Endothelial cell of umbilical vein (primary cell): Measurements from ENCODE around the gene AJAP1. TPM values are rescaled to one million over a fixed set of nuclear protein-coding genes. Genes with fewer than 3 reads are reported as not detected.

Experiments
- BruUV-seq: library from RNA; stranded (reverse); fragments of 400-500 nt; replicated peaks from 2 replicates; lab custom pipeline; 2021; lab: Mats Ljungman, UMichigan
- CTCF ChIA-PET: fragments of 300-600, 350-600 bp; sonication (Branson Sonifier 250); formaldehyde crosslinking; loops from one replicate; lab custom pipeline; 2021; ENCODE audit warnings: antibody characterized with exemption, inconsistent platforms; lab: Charles Lee
- POLR2A ChIA-PET: fragments of 300-600, 350-600 bp; sonication (Branson Sonifier 250); formaldehyde crosslinking; loops from one replicate; lab custom pipeline; 2021; ENCODE audit warnings: antibody characterized with exemption, inconsistent platforms; lab: Charles Lee
- DNase-seq: peaks from one replicate; pipeline ENCODE4 v3.0.0-alpha.2; 2011; ENCODE audit warnings: low read depth, low spot score
- FAIRE-seq: peaks from 2 replicates; lab custom pipeline; 2011; peaks lifted over from hg19 to GRCh38; lab: Jason Lieb, UNC
- H2AFZ ChIP-seq: 2 replicates; pipeline ENCODE4 v1.6.0; 2012; ENCODE audit warnings: low read depth, low read length, control low read depth, inconsistent platforms
- H3K27ac ChIP-seq: 2 replicates; pipeline ENCODE4 v1.5.1; 2011; ENCODE audit warnings: low read depth, mild to moderate bottlenecking, control low read depth, low read length, moderate library complexity; ENCODE audit not compliant: insufficient read depth
- H3K27me3 ChIP-seq, 2 experiments: 2 replicates each; pipeline versions ENCODE4 v1.6.0 to v1.6.1; 2011; ENCODE audit warnings: low read length in 2 of 2, mixed read lengths in 1 of 2; ENCODE audit not compliant: control insufficient read depth in 2 of 2, insufficient read depth in 2 of 2
- H3K36me3 ChIP-seq, 2 experiments: 2 replicates in 1 of 2; 3 replicates in 1 of 2; pipeline ENCODE4 v1.5.1; 2011; ENCODE audit warnings: low read length in 2 of 2, mild to moderate bottlenecking in 1 of 2, moderate library complexity in 1 of 2; ENCODE audit not compliant: control insufficient read depth in 2 of 2, insufficient read depth in 2 of 2; ENCODE audit errors: extremely low read depth in 1 of 2
- H3K4me1 ChIP-seq: 3 replicates; pipeline ENCODE4 v1.5.1; 2011; ENCODE audit warnings: mild to moderate bottlenecking, low read length; ENCODE audit not compliant: control insufficient read depth, insufficient read depth; ENCODE audit errors: extremely low read depth
- H3K4me2 ChIP-seq: 2 replicates; pipeline ENCODE4 v1.6.1; 2011; ENCODE audit warnings: low read length, control low read depth, mixed read lengths; ENCODE audit not compliant: insufficient read depth
- H3K4me3 ChIP-seq, 3 experiments: fragments of 200-600 bp in 1 of 3; sonication (generic), shearing (Covaris generic) in 1 of 3; replicated peaks in 1 of 3; 2 replicates each; pipeline ENCODE4 v1.5.1; 2011 to 2016; ENCODE audit warnings: control low read depth in 3 of 3, low read length in 3 of 3, mild to moderate bottlenecking in 2 of 3, inconsistent platforms in 1 of 3, low read depth in 1 of 3, moderate library complexity in 1 of 3; ENCODE audit not compliant: insufficient read depth in 1 of 3
- H3K79me2 ChIP-seq: 2 replicates; pipeline ENCODE4 v1.6.0; 2012; ENCODE audit warnings: low read length, inconsistent platforms; ENCODE audit not compliant: control insufficient read depth, insufficient read depth
- H3K9ac ChIP-seq: replicated peaks from 2 replicates; pipeline ENCODE3; 2011; ENCODE audit warnings: low read length, control low read depth; ENCODE audit not compliant: insufficient read depth; ENCODE audit errors: extremely low read depth
- H3K9me1 ChIP-seq: replicated peaks from 3 replicates; pipeline ENCODE4 v1.6.0; 2011; ENCODE audit warnings: mild to moderate bottlenecking, low read length; ENCODE audit not compliant: control insufficient read depth, insufficient read depth; ENCODE audit errors: extremely low read depth
- H3K9me3 ChIP-seq: replicated peaks from 2 replicates; pipeline ENCODE4 v1.5.1; 2012; ENCODE audit warnings: low read length, inconsistent platforms; ENCODE audit not compliant: control insufficient read depth, insufficient read depth
- H4K20me1 ChIP-seq: replicated peaks from 2 replicates; pipeline ENCODE3; 2011; ENCODE audit warnings: mild to moderate bottlenecking, low read length; ENCODE audit not compliant: control insufficient read depth, insufficient read depth; ENCODE audit errors: extremely low read depth
- EZH2 ChIP-seq: IDR thresholded peaks from 2 replicates; pipeline ENCODE4 v1.6.1; 2012; ENCODE audit warnings: borderline replicate concordance, low read depth, mild to moderate bottlenecking, moderate library complexity, low read length, inconsistent platforms; ENCODE audit not compliant: severe bottlenecking
- FOS ChIP-seq: IDR thresholded peaks from 2 replicates; pipeline ENCODE4 v1.6.1; 2011; ENCODE audit warnings: mild to moderate bottlenecking, low read length, moderate library complexity, borderline replicate concordance; ENCODE audit not compliant: insufficient read depth
- GATA2 ChIP-seq: IDR thresholded peaks from 2 replicates; pipeline ENCODE4 v1.7.0; 2011; ENCODE audit warnings: low read depth, mild to moderate bottlenecking, moderate library complexity, mixed read lengths, low read length; ENCODE audit not compliant: insufficient read length, insufficient read depth
- JUN ChIP-seq: IDR thresholded peaks from 2 replicates; pipeline ENCODE4 v1.6.1; 2011; ENCODE audit warnings: borderline replicate concordance, low read depth; ENCODE audit not compliant: insufficient read length, insufficient read depth
- MYC ChIP-seq: IDR thresholded peaks from one replicate; pipeline ENCODE4 v1.6.1; 2011; ENCODE audit warnings: mild to moderate bottlenecking, low read depth, low read length
- POLR2A ChIP-seq: IDR thresholded peaks from 2 replicates; pipeline ENCODE4 v1.6.1; 2012; ENCODE audit warnings: low read depth, mild to moderate bottlenecking, control low read depth, low read length
- POLR2AphosphoS5 ChIP-seq: IDR thresholded peaks from 2 replicates; pipeline ENCODE4 v1.6.1; 2012; ENCODE audit warnings: low read depth, mild to moderate bottlenecking, control low read depth, low read length, moderate library complexity; ENCODE audit not compliant: insufficient read depth
- dilution Hi-C: fragments of 300-500 bp; cut with MboI; formaldehyde crosslinking; loops from one replicate; pipeline ENCODE4 v1.15.0; 2019; ENCODE audit warnings: low sequenced_read_pairs; ENCODE audit not compliant: extremely low pct_ligation_motif_present
- intact Hi-C: fragments of 100-400 bp; cut with micrococcal nuclease; formaldehyde crosslinking; loops from one replicate; pipeline ENCODE4 v1.10.0; 2022
- polyA plus RNA-seq, 4 experiments: library from polyadenylated mRNA; depleted of rRNA in 3 of 4; stranded (reverse) in 3 of 4; unstranded in 1 of 4; fragments of >200 nt; gene quantifications; 2 replicates each; pipeline versions ENCODE4 v1.2.1 to v1.2.3, GENCODE V29; 2011 to 2012; ENCODE audit warnings: missing spikeins in 1 of 4
- total RNA-seq: library from RNA; stranded (reverse); gene quantifications from 2 replicates; pipeline ENCODE4 v1.2.3, GENCODE V29; 2021
- TF ChIP-seq, protein P1 (sequence below), 2 donors: IDR thresholded peaks; 1 replicate in 1 of 2; 2 replicates in 1 of 2; pipeline ENCODE4 v1.5.1; 2011; ENCODE audit warnings: low read length in 2 of 2, mild to moderate bottlenecking in 2 of 2, moderate library complexity in 2 of 2, control low read depth in 1 of 2, inconsistent platforms in 1 of 2, low read depth in 1 of 2; ENCODE audit not compliant: insufficient read depth in 1 of 2; ENCODE audit errors: extremely low read depth in 1 of 2
- TF ChIP-seq, protein P2 (sequence below): IDR thresholded peaks from 2 replicates; pipeline ENCODE4 v1.6.1; 2011; ENCODE audit not compliant: insufficient read depth, insufficient read length

Gene AJAP1
- total and polyA plus RNA-seq, 2 donors (not counting 3 experiments of a cell fraction or from before 2014, with no cell fraction given) = not detected

DNA sequence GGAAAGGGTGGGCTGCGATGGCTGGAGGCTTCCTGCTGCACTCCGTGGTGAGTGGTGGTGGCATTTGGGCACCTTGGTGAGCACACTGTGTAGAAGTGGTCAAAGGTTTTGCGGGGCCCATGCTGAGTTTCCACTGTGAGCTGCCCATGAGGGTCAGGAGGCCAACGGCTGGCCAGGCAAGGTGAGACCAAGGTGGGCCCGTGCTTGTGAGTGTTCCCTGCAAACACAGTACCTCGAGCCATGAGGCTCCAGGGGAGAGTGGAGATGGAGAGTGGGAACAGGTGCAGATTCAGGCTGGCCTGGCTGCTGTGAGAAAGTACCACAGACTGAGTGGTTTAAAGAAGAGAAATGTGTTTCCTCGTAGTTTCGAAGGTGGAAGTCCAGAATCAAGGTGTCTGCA lies 40.8 kb downstream of the AJAP1 start:
- POLR2A ChIA-PET = no interaction called here
- H3K9me1 ChIP-seq = no peaks in the 10 kb centered on the region
- H3K4me2 ChIP-seq = no peak overlapping the region
- H3K36me3 ChIP-seq = no peaks in the 10 kb centered on the region
- CTCF ChIA-PET = no interaction called here
- no TSS peak for BruUV-seq
- intact Hi-C loops (no loop called here), dilution Hi-C loops (no loop called here)
- peaks cover 4% of the 10 kb centered on the region for H3K9me3 ChIP-seq
- no peak overlapping the region for H3K4me3 ChIP-seq
- no peak for DNase-seq
- H3K4me1 ChIP-seq = no peaks in the 10 kb centered on the region
- H3K79me2 ChIP-seq = no peaks in the 10 kb centered on the region
- H4K20me1 ChIP-seq = no peaks in the 10 kb centered on the region
- TF ChIP-seq POLR2AphosphoS5 (no peak), FOS (no peak), MYC (no peak), POLR2A (no peak), GATA2 (no peak), EZH2 (no peak), JUN (no peak)
- TF ChIP-seq, protein P1, sequence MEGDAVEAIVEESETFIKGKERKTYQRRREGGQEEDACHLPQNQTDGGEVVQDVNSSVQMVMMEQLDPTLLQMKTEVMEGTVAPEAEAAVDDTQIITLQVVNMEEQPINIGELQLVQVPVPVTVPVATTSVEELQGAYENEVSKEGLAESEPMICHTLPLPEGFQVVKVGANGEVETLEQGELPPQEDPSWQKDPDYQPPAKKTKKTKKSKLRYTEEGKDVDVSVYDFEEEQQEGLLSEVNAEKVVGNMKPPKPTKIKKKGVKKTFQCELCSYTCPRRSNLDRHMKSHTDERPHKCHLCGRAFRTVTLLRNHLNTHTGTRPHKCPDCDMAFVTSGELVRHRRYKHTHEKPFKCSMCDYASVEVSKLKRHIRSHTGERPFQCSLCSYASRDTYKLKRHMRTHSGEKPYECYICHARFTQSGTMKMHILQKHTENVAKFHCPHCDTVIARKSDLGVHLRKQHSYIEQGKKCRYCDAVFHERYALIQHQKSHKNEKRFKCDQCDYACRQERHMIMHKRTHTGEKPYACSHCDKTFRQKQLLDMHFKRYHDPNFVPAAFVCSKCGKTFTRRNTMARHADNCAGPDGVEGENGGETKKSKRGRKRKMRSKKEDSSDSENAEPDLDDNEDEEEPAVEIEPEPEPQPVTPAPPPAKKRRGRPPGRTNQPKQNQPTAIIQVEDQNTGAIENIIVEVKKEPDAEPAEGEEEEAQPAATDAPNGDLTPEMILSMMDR (IDR thresholded peaks at IDR 0.05; ENCODE audit: extremely low read depth in 1 of 2, insufficient read depth in 1 of 2, low read depth in 1 of 2, low read length in 2 of 2) = no peak
- TF ChIP-seq, protein P2, sequence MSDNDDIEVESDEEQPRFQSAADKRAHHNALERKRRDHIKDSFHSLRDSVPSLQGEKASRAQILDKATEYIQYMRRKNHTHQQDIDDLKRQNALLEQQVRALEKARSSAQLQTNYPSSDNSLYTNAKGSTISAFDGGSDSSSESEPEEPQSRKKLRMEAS = no peak
- no peak for FAIRE-seq
- no peak overlapping the region for H3K27ac ChIP-seq
- H2AFZ ChIP-seq = no peak overlapping the region
- no peak overlapping the region for H3K9ac ChIP-seq
- H3K27me3 ChIP-seq = no peaks in the 10 kb centered on the region
